SH-SY5Y (cell line): ENCODE measurements around the gene AFF3.

ENCODE experiments used
- GATA2 ChIP-seq: IDR thresholded peaks from 2 replicates; pipeline ENCODE4 v1.6.1; 2011; ENCODE audit warnings: mild to moderate bottlenecking, low read depth, low read length
- GATA3 ChIP-seq: IDR thresholded peaks from 2 replicates; pipeline ENCODE4 v1.6.1; 2011; ENCODE audit warnings: low read depth, mild to moderate bottlenecking, low read length, moderate library complexity

AFF3 gene

GRCh38 chr2:99714349-99714748 is 428.0 kb downstream of the AFF3 start:
- TF ChIP-seq GATA2, result no peak
- TF ChIP-seq GATA3, result no peak

- TF ChIP-seq GATA2, result no peak
- TF ChIP-seq GATA3, result no peak
These were observed 431.2 kb downstream of the AFF3 start for GRCh38 chr2:99711144-99711543.

- TF ChIP-seq GATA3 (no peak), GATA2 (no peak)
These were observed 431.7 kb downstream of the AFF3 start for GRCh38 chr2:99710721-99711120.

GRCh38 chr2:99709229-99709628 is 433.2 kb downstream of the AFF3 start:
- TF ChIP-seq GATA3 (no peak), GATA2 (no peak)

- TF ChIP-seq GATA3 (no peak), GATA2 (no peak)
These were observed 434.2 kb downstream of the AFF3 start for GRCh38 chr2:99708231-99708630.

GRCh38 chr2:99707592-99707991 is 434.8 kb downstream of the AFF3 start:
- no peak for TF ChIP-seq GATA2
- TF ChIP-seq GATA3, result no peak

GRCh38 chr2:99706735-99707134 is 435.7 kb downstream of the AFF3 start:
- TF ChIP-seq GATA2, result no peak
- no peak for TF ChIP-seq GATA3

GRCh38 chr2:99701503-99701902 is 440.9 kb downstream of the AFF3 start:
- TF ChIP-seq GATA3, result no peak
- TF ChIP-seq GATA2, result no peak

GRCh38 chr2:99700482-99701398 is 441.6 kb downstream of the AFF3 start:
- no peak for TF ChIP-seq GATA2

- TF ChIP-seq GATA2 (no peak), GATA3 (no peak)
These were observed 443.5 kb downstream of the AFF3 start for GRCh38 chr2:99698896-99699295.

- no peak for TF ChIP-seq GATA2
These were observed 444.4 kb downstream of the AFF3 start for GRCh38 chr2:99697811-99698568.

- TF ChIP-seq GATA3 (no peak), GATA2 (no peak)
These were observed 446.5 kb downstream of the AFF3 start for GRCh38 chr2:99695944-99696253.

GRCh38 chr2:99695130-99695943 is 447.1 kb downstream of the AFF3 start:
- TF ChIP-seq GATA3 (no peak), GATA2 (no peak)

GRCh38 chr2:99694331-99694730 is 448.1 kb downstream of the AFF3 start:
- TF ChIP-seq GATA2, result no peak
- no peak for TF ChIP-seq GATA3
